Bronchial epithelial cell (primary cell): Measurements from ENCODE around the gene DCD. TPM values are rescaled to one million over a fixed set of nuclear protein-coding genes. Genes with fewer than 3 reads are reported as not detected.
A peak's percentile ranks its signal among the peaks of the same experiment; 100 is the strongest.

ENCODE experiments used
- DNase-seq: peaks from one replicate; pipeline ENCODE4 v3.0.0-alpha.2; 2010; ENCODE audit warnings: low read depth
- FAIRE-seq: peaks from 2 replicates; lab custom pipeline; 2011; peaks lifted over from hg19 to GRCh38; lab: Jason Lieb, UNC
- H3K27me3 ChIP-seq: 2 replicates; pipeline ENCODE4 v1.5.1; 2011; ENCODE audit warnings: low read length; ENCODE audit not compliant: control insufficient read depth, insufficient read depth
- H3K36me3 ChIP-seq: 2 replicates; pipeline ENCODE4 v1.5.1; 2011; ENCODE audit warnings: low read length; ENCODE audit not compliant: control insufficient read depth, insufficient read depth
- H3K4me3 ChIP-seq: 2 replicates; pipeline ENCODE4 v1.5.1; 2011; ENCODE audit warnings: mild to moderate bottlenecking, low read depth, low read length, control low read depth
- CTCF ChIP-seq: IDR thresholded peaks from 2 replicates; pipeline ENCODE4 v1.5.1; 2011; ENCODE audit warnings: mild to moderate bottlenecking, moderate library complexity, low read length, control low read depth, inconsistent platforms; ENCODE audit not compliant: insufficient read depth, severe bottlenecking
- total RNA-seq: library from RNA; depleted of rRNA; stranded (reverse); fragments of >200 nt; gene quantifications from 2 replicates; pipeline ENCODE4 v1.2.1, GENCODE V29; 2014

DCD gene
- total RNA-seq, 1 donor from 2014 or later = not detected

- no peak for TF ChIP-seq CTCF
- no peaks in the 10 kb centered on the region for H3K36me3 ChIP-seq
- no peak for DNase-seq
- H3K4me3 ChIP-seq = no peak overlapping the region
- H3K27me3 ChIP-seq = no peaks in the 10 kb centered on the region
- FAIRE-seq = no peak
Observed at GRCh38 chr12:54688309-54689033, 40.3 kb upstream of the DCD start.

GRCh38 chr12:54684636-54685630 is 36.8 kb upstream of the DCD start:
- no peaks in the 10 kb centered on the region for H3K36me3 ChIP-seq
- H3K27me3 ChIP-seq = no peaks in the 10 kb centered on the region
- FAIRE-seq (peak; percentile 13), DNase-seq (no peak)
- no peak overlapping the region for H3K4me3 ChIP-seq
- TF ChIP-seq CTCF = no peak

- DNase-seq = no peak
- H3K36me3 ChIP-seq = no peaks in the 10 kb centered on the region
- H3K4me3 ChIP-seq = no peak overlapping the region
- H3K27me3 ChIP-seq = no peaks in the 10 kb centered on the region
- no peak for TF ChIP-seq CTCF
- FAIRE-seq = no peak
Observed at GRCh38 chr12:54683398-54683797, 35.2 kb upstream of the DCD start.

DNA sequence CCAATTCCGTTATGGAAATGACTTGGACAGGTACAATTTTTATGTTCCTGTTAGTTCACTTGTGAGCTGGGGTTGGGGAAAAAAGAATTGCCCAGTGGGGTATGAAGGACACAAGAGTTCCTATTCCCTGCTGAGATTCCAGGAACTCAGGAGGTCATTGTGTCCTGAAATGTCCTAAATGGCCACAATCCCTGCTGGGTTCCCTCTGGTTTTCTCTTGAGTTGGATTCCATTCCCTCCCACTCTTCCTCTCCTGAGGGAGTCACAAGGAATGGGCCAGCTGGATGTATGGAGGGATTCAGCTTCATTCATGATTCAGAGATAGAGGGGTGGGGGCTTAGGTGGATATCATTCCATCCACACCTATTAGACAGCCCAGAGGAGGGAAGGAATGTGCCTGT is 34.5 kb upstream of the DCD start:
- H3K36me3 ChIP-seq = no peaks in the 10 kb centered on the region
- no peak for DNase-seq
- TF ChIP-seq CTCF = no peak
- no peak overlapping the region for H3K4me3 ChIP-seq
- peak; percentile 32 for FAIRE-seq
- peaks cover 2% of the 10 kb centered on the region for H3K27me3 ChIP-seq

GRCh38 chr12:54680374-54680773 is 32.2 kb upstream of the DCD start:
- peak; percentile 65 for TF ChIP-seq CTCF
- no peak overlapping the region for H3K4me3 ChIP-seq
- H3K36me3 ChIP-seq = no peaks in the 10 kb centered on the region
- peaks cover 2% of the 10 kb centered on the region for H3K27me3 ChIP-seq
- FAIRE-seq (no peak), DNase-seq (peak; percentile 37)
